GDM1 (cell line): Measurements from ENCODE around the gene DPM2.

Experiments used
- DNase-seq: peaks from one replicate; lab custom pipeline; 2025; lab: John Stamatoyannopoulos, UW

Gene DPM2

DNA sequence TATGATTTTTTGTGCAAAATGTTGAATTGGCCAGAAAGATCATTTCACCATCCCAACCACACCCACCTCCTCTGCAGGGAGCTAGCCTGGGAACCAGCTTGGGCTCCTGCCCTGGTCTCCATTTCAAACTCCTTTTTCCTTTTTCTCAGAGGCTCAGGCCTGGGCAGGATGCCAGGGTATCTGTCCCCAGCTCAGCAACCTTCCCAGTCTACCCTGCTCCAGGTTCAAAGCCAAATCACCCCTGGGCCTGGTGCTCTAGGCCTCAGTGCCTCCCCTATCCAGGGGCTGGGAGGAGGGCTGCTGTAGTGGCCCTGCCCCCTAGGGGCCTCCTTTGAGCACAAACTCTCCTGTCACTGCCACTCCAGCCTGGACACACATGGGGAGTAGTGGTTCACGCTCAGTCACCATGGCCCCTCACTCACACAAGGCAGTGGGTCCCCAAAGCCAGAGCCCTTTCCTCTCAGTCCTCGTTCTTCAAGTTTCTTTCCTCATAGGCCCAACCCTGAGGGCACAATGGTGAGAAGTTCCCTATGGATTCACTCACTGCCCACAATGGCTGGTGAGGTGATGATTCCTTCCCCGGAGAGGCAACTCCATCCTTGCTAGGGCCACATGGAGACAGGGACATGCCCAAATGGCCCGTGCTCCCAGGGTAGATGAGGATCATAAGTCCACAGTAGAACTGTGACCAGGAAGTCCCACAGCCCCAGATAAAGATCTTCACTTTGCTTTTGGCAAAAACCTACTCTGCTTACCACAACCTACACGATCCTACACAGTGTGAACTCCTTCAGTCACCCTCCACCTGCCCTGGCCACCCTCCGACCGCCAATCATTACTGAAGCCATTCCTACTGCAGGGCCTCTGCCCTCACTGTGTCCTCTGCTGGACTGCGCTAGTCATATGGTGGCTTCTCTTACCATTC, 19.2 kb downstream of the DPM2 start:
- DNase-seq = peak; percentile 23

DNA sequence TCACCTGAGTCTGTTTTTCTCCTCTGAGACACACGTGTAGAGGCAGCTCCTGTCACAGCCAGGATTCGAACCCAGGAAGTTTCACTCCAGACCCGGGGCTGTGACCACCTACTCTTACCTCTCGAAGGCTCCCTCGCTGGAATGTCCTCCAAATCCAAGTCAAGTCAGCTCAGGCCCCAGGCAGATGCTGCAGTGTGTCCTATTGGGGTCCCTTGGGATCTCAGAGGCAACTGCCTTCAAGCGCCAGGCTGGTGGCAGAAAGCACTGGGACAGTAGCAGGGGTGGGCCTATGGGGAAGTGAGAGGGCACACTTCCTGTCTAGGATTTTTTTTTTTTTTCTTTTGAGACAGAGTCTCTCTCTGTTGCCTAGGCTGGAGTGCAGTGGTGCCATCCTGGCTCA, 20.1 kb downstream of the DPM2 start:
- DNase-seq = no peak

DNA sequence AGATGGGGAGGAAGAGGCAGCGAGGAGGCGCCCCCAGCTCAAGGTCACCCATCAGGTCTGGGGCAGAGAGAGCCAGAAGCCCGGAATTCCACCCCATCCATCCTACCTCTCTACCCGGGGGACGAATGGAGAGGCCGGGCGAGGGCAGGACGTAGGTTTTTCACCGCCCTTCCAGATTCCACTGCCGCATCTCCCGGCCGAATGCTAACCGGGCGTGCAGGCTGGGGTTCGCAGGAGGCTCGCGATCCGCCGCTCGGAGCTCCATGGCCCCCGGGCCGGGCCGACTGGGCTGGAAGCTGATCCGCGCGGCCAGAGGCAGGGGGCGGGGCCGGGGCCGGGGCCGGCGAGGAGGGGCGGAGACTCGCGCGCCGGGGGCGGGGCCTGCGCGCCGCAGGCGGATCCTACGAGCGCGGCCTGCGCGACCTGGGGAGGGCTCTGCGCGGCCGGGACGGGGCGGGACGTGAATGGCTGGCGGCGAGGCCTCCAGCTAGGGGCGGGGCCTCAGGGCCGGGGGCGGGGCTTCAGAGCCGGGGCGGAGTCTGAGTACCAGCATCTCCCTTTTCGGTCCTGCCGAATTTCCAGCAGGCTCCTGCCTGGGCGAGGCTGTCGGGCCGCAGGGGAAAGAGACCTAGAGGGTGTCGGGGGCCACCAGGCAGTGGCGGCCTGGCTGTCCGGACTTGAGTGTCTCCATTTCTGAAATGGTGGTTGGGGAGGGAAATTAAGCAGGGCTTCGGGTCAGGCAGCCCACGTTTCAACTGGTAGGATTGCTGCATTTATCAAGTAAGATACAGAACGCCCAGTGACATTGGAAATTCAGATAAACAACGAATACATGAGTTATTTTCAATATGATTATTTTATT, 20.7 kb downstream of the DPM2 start, which contains the start of gene ST6GALNAC4:
Gene ST6GALNAC4 (minus strand): TSS at position 322 of the 862 bp plus-strand sequence. CDS start 622 bp downstream, outside the sequence.
- DNase-seq = peak; percentile 86

DNA sequence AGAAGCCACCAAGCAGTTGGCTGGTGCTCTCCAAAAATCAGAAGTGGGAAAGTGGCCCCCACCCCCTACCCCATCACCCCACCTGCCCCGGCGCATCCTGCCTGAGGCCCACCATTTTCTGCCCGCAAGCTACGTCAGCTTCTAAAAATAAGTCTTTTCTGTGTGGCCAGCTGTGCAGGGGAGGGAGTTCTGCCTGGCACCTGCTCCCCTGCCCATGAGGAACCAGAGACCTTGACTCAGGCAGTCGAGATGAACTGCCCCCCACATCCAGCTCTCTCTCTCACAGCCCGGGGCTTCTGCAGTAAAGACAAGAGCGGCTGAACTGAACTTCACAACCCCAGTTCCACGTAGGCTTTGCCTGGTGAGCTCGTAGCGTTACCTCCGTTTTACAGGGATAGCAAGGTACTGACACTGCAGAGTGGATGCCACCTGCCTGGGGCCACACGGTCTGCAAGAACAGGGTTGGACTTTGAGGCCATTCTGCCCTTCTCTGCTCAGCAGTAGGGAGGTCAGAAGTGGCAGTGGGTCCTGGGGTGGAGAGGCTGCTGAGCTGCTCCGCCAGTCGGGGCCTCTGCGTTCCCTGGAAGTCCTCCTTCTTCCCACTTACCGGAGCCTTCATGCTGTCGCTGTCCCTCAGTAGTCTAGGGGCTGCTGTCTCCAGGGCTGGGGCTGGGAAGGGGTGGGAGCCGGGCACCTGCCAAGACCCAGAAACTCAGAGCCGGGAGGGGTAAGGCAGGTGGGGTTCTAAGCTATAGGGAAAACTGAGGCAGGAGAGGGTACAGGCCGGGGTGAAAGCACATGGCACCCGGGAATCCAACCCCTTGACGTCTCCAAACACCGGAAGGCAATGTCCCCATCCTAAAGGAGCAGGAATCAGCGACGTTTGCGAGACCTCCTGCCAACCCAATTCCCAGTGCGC, 21.6 kb downstream of the DPM2 start:
- DNase-seq = no peak

DNA sequence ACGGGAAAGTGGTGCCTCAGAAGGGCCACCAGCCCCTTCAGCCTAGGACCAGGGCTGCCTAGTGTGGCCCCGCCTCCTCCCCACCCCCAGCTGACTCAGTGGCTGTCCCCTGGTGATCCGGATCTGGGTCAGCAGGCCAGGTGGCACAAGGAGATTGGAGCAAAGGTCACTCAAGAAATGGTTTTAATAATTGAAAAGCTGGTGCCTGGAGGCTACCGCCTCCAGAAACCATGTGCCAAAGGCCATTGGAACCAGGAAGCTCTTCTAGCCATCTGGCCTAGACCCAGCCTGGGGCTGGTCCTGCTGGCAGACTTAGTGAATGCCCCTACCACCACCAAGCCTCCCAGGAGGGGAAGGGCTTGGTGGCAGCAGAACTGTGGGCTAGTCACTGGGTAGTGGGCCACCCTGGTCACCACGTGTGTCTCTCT, 22.3 kb downstream of the DPM2 start:
- no peak for DNase-seq

DNA sequence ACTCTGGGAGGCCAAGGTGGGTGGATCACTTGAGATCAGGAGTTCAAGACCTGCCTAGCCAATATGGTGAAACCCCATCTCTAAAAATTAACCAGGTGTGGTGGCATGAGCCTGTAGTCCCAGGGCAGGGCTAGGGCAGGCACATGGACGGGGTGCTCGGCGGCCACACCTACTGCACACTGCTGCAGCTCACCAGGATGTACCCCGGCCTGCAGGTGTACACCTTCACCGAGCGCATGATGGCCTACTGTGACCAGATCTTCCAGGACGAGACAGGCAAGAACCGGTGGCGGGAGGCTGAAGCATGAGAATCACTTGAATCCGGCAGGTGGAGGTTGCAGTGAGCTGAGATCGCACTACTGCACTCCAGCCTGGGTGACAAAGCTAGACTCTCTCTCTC, 24.0 kb downstream of the DPM2 start:
- DNase-seq = no peak

DNA sequence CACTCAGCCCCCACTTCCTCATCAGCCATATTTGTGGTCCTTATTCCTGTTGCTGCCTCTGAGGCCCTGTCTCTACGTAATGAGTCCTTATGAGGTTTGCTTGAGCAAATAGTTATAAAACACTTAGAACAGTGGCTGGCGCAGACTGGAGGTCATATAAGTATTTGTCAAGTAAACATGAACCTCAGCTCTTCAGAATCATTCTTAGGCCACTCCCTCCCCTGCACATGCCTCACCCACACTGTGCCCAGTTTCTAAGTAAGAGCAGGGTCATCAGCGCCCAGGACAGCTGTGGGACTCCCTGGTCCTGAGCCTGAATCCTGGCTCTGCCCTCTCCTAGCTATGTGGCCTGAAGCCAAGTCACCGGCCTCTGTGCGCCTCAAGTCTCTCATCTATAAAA, 24.8 kb downstream of the DPM2 start:
- no peak for DNase-seq

DNA sequence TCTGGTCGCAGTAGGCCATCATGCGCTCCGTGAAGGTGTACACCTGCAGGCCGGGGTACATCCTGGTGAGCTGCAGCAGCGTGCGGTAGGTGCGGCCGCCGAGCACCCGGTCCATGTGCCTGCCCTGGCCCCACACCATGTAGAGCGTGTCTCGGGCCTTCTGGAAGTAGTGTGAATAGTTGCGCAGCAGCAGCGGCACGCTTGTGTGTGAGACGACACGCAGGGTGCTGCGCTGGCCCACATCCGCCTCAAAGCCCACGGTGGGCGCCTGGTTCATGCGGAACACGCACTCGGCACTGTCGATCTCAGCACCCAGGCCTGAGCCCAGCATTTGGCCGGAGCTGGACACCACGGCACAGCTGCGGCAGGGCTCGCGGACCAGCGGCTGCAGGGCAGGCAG, 25.4 kb downstream of the DPM2 start:
- DNase-seq = no peak

DNA sequence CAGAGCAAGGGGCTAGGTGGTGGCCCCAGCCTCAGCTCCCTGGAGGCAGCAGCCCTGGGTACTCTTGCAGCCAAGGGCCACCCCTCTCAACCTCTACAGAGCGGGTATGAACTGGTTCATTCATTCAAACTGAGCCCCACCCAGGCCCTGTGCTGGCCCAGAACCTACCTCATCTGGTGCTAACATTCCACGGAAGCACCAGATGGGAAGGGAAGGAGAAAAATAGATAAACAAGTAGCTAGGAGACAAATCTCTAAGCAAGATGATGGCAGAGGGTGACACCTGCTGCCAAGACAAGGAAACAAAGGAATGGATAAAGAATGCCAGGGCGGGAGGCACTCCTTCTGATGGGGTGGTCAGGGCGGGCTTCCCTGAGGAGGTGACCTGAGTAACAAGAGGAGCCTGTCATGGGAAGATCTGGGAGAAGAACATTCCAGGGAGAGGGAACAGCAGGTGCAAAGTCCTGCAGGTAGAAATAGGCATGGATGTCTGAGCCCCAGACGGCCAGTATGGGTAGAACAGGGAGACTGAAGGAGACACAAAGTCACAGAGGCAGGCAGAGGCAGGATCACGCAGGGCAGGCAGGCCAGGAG, 26.9 kb downstream of the DPM2 start:
- DNase-seq = no peak

DNA sequence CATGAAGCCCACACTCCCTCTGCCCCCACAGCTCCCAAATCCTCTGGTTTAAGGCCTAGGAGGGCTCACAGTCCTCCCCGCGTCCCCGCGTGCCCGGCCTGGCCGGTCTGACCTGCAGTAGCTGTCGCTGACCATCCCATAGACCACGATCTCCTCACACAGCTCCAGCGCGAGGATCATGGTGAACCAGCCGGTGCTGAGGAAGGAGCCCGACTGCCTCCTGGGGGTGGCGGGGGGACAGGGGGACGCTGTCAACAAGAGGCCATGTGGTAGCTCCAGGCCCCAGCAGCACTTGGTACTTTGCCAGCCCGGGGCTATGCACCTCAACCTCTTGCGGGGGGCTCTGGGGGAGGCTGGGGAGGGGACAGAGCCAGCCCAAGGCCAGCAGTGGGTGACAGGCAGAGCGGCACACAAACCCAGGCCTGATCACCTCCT, 27.8 kb downstream of the DPM2 start:
- DNase-seq = no peak

DNA sequence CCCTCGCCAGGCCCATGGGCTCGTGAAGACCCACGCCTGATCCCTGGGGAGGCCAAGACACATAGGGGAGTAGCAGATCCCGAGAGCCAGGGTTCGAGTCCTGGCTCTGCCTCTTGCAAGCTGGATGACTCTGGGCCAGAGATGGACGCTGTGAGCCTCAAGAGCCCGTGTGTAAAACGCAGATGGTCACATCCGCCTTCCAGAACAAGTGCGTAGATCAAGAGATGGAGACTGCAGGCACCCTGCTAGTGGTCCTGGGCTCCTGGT, 29.1 kb downstream of the DPM2 start:
- no peak for DNase-seq

DNA sequence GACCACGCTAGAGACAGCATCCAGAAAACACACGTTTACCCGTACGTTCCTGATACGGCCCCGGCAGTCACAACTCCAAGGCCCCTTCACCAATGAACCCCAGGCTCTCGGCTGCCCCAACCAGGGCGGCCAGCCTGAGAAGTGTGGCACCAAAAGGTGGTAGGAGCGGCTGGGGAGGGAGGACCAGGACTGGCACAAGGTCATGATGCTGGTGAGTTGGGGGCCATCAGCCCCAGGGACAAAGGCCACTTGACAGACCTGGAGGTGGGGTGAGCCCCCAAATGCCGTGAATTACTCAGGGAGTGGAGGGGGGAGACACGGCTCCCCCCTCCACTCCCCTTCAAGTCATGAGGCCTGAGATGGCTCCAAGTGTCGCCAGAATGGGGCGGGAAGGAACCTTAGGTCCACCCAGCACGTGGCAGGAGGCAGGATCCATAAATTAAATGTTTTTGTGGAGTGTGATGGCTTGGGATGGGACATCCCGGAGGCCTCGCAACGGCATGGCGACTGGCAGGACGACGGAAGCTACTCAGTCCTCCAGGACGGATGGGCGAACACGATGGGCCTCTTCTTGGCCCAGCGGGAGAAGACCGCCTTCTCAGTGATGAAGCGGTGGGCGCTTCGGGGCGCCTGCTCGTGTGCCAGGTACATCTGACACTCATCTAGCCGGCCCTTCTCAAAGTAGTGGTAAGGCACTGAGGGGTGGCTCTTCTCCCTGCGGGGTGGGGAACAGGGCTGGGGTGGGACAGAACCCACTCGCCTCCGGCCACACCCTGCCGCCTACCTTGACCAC, 29.6 kb downstream of the DPM2 start:
- no peak for DNase-seq

DNA sequence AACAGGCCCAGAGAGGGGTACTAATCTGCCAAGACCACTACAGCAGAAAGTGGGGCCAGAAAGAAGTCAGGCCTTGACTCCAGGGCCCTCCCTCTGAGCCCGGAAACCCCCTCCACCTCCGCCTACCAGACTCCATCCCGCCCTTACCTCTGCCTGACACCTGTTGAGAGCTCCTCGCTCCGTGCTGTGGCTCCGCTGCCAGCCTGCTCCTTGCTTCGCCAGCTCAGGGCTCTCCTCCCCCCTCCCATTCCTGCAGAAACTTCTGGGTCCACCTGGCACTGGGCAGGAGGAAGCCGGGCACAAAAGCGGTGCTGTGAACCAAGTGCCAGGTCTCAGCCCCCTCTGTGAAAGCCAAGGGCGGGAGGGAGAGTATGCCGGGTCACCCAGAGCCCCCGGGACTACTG, 31.9 kb downstream of the DPM2 start:
- no peak for DNase-seq

DNA sequence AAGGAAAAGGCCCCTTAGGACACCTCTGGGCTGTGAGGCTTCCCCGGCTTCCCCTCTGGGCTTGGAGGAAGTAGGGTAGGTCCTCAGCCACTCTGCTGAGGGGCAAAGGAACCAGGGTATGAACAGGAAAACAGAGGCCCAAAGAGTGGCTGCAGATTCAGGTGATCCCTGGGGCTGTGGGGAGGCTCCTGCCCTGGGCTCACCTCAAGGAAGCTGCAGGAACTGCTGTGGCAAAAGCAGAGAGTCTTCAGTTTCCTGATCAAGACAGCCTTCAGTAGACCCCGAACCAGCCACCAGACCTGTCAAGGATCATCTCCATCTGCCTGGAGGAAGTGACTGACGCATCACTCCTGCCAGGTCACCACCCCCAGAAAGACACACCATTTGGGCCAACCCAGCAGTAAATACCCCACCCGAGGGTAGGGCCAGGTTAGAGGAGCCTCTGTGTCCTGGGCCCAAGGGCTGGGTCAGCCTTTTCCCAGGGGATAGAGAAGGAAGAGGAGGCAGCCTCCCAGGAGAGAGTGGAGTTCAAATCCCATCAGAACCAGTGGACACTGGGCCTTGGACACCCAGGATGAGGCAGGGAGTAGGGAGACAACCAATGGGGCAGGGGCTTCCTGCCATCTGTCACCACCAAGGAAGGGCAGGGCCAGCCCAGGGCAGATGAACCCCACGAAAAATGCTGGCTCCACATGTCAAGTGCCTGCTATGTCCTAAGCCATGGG, 32.5 kb downstream of the DPM2 start:
- DNase-seq = peak; percentile 70

DNA sequence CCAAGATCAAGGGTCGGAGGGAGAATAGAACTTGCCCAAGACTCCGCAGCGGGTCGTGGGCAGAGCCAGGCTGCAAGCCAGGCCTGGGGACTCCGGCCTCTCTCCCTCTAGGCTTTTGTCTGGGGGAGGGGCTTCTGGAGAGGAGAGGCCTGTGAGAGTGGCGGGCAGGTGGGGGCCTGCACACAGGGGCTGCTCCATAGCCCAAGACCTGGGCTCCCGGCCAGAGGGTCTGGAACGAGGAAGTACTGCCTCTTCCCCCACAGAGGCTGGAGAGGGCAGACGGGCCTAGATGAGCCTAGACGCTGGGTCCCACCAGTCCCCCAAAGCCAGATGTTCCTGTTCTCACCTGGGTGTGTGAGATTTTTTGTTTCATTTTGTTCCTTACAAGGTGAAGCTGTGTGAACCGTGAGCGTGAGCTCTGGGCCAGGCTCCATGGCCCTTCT, 33.1 kb downstream of the DPM2 start:
- peak; percentile 71 for DNase-seq

DNA sequence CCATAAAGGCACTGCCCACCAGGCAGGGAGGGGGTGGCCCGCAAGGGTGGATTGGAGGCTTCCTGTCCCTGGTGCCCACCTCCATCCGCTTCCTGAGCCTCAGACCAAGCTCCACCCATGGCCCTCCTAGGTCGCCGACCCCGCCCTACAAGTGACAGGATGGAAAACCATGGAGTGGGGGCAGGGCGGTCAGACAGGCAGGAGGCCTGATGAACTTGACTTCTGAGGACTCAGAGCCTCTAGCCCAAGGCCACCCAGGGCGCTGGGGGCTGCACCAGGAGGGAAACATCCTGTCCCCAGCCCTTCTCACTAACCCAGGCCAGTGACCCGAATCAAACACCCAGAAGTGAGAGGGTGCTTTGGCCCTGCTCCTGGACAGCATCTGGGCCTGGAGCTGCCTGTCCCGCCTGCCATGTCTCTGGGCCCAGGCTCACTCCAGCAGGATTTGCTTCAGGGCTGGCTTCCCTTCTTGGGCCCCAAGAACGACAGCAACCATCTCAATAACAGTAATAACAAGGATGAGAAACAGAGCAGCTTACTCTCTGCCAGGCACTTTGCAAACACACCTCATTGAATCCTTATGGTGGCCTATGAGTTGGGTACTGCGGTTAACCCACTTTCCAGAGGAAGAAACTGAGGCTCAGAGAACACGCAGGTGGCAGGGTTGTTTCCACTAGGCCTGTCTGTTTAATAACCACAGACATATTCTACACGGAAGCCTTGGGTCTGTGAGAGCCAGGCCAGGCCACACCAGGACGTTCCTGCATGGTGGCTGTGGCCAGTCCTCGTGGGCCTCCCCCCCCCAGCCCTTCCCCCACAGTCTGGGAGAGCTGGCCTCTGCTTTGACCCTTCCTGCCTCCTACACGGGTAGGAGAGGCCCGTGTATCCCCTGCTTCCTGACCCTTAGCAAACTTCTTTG, 33.8 kb downstream of the DPM2 start:
- peak; percentile 93 for DNase-seq

DNA sequence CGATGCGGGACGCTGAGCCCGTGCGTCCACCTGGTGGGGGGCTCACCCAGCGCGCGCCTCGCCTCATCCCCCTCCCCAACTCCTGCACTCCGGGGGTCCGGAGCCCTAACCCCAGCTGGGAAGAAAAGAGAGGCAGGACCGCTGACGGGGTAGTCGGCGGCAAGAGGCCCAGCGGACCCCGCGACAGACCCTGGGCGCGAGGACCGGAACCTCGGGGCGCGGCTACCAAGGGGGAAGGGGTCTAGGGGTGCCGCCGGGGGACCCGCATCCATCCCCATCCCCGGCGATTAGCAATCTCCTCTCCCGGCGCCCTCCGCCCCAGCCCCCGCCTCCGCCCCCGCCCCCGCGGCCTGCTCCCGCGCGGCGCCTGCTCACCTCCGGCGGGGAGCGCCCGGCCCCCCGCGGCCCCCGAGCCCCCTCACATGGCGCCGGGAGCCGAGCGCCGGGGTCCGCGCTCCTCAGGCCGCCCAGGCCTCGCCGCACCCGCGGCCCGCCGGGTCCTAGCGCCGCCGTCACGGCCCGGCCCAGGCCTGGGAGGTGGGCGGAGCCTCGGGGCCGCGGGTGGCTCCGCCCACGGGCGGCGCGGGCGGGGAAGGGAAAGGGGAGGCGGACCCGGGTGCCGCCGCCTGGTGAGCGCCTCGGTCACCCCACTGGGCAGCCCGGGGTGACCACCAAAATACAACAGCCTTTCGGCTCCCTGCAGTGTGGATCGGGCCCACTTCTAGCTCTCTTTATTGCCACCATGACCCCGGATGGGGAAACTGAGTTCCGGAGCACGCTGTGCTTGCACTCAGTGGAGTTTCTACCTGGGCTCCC, 38.3 kb downstream of the DPM2 start, which contains the start of gene ST6GALNAC6:
Gene ST6GALNAC6 (minus strand): TSS at position 476 of the 816 bp plus-strand sequence. CDS start 1,622 bp downstream, outside the sequence.
- peak; percentile 77 for DNase-seq
